NB4 (cell line): ENCODE data around the gene BAHD1.

Source experiments
- CTCF ChIP-seq: IDR thresholded peaks from one replicate; pipeline ENCODE4 v1.5.1; 2012; ENCODE audit warnings: low read depth, low read length
- MAX ChIP-seq: IDR thresholded peaks from 2 replicates; pipeline ENCODE4 v1.6.1; 2011; ENCODE audit warnings: low read depth, low read length
- MYC ChIP-seq: IDR thresholded peaks from 2 replicates; pipeline ENCODE4 v1.6.1; 2011; ENCODE audit warnings: low read depth, low read length
- POLR2A ChIP-seq: IDR thresholded peaks from 2 replicates; pipeline ENCODE4 v1.6.1; 2011; ENCODE audit warnings: mild to moderate bottlenecking; ENCODE audit not compliant: insufficient read length; ENCODE audit errors: extremely low read depth

- no peak for TF ChIP-seq POLR2A
- TF ChIP-seq CTCF: no peak
- TF ChIP-seq MYC: no peak
- no peak for TF ChIP-seq MAX
Observed at GRCh38 chr15:40513609-40514008, 72.9 kb downstream of the BAHD1 start.
